ENCODE measurements around the gene TOM1L2.

The TOM1L2 gene

GRCh38 chr17:17806611-17807274 lies 165.5 kb downstream of the TOM1L2 start:
- H3K4ac ChIP-seq (ENCODE audit: low read depth, low read length), result no peak overlapping the region
- H3K4me1 ChIP-seq (ENCODE audit: control insufficient read depth, low read depth, low read length), result peaks cover 4% of the 10 kb centered on the region
- H4K8ac ChIP-seq (ENCODE audit: low read depth, low read length), result no peak overlapping the region
- no peak for DNase-seq
- no peak overlapping the region for H2AK5ac ChIP-seq (ENCODE audit: low read length)
- no peaks in the 10 kb centered on the region for H3K79me2 ChIP-seq (ENCODE audit: control insufficient read depth, insufficient read depth, low read length)
- WGBS (ENCODE audit: extremely low coverage, insufficient coverage, low lambda C conversion rate), result no CpG with 5 or more reads among the region's 17 CpGs
- no peak overlapping the region for H3K23ac ChIP-seq (ENCODE audit: low read length)
- H3K56ac ChIP-seq (ENCODE audit: low read length), result no peak overlapping the region
- no peak overlapping the region for H3K18ac ChIP-seq (ENCODE audit: low read length)
- no peak overlapping the region for H3K9ac ChIP-seq (ENCODE audit: low read length)
- no peaks in the 10 kb centered on the region for H3K36me3 ChIP-seq (ENCODE audit: control insufficient read depth, insufficient read depth, low read length)
- H2BK15ac ChIP-seq (replicated peaks; ENCODE audit: low read depth), result no peak overlapping the region
- H2BK120ac ChIP-seq (ENCODE audit: low read depth, low read length), result no peak overlapping the region
- no peaks in the 10 kb centered on the region for H3K27me3 ChIP-seq (ENCODE audit: insufficient read depth, low read length, poor library complexity)
- no peak overlapping the region for H3K4me3 ChIP-seq (ENCODE audit: low read length)
- H3K79me1 ChIP-seq (ENCODE audit: low read length), result no peaks in the 10 kb centered on the region
- no peak overlapping the region for H3K27ac ChIP-seq (ENCODE audit: low read depth, low read length)
- H3K4me2 ChIP-seq (ENCODE audit: low read length), result no peak overlapping the region
- no peak overlapping the region for H2BK5ac ChIP-seq (ENCODE audit: low read length)
- H4K5ac ChIP-seq (ENCODE audit: low read length), result no peak overlapping the region

- no peaks in the 10 kb centered on the region for H3K27me3 ChIP-seq (ENCODE audit: insufficient read depth, low read length, poor library complexity)
Measured at GRCh38 chr17:17806035-17806434, 166.2 kb downstream of the TOM1L2 start.

GRCh38 chr17:17805575-17805974 lies 166.6 kb downstream of the TOM1L2 start:
- no peaks in the 10 kb centered on the region for H3K4me1 ChIP-seq (ENCODE audit: control insufficient read depth, low read depth, low read length)
- no peak overlapping the region for H2BK5ac ChIP-seq (ENCODE audit: low read length)
- H2BK120ac ChIP-seq (ENCODE audit: low read depth, low read length), result no peak overlapping the region
- H2BK15ac ChIP-seq (replicated peaks; ENCODE audit: low read depth), result no peak overlapping the region
- H4K8ac ChIP-seq (ENCODE audit: low read depth, low read length), result no peak overlapping the region
- no peak overlapping the region for H4K5ac ChIP-seq (ENCODE audit: low read length)
- H3K18ac ChIP-seq (ENCODE audit: low read length), result no peak overlapping the region
- H3K4me3 ChIP-seq (ENCODE audit: low read length), result no peak overlapping the region
- H3K27ac ChIP-seq (ENCODE audit: low read depth, low read length), result no peak overlapping the region
- no peak overlapping the region for H3K4ac ChIP-seq (ENCODE audit: low read depth, low read length)
- H3K56ac ChIP-seq (ENCODE audit: low read length), result no peak overlapping the region
- no peak overlapping the region for H2AK5ac ChIP-seq (ENCODE audit: low read length)
- H3K79me2 ChIP-seq (ENCODE audit: control insufficient read depth, insufficient read depth, low read length), result no peaks in the 10 kb centered on the region
- DNase-seq, result no peak
- no CpG with 5 or more reads among the region's 9 CpGs for WGBS (ENCODE audit: extremely low coverage, insufficient coverage, low lambda C conversion rate)
- H3K9ac ChIP-seq (ENCODE audit: low read length), result no peak overlapping the region
- H3K23ac ChIP-seq (ENCODE audit: low read length), result no peak overlapping the region
- H3K36me3 ChIP-seq (ENCODE audit: control insufficient read depth, insufficient read depth, low read length), result no peaks in the 10 kb centered on the region
- H3K27me3 ChIP-seq (ENCODE audit: insufficient read depth, low read length, poor library complexity), result no peaks in the 10 kb centered on the region
- no peaks in the 10 kb centered on the region for H3K79me1 ChIP-seq (ENCODE audit: low read length)
- H3K4me2 ChIP-seq (ENCODE audit: low read length), result no peak overlapping the region

More at GRCh38 chr17:17806035-17806434, 166.2 kb downstream of the TOM1L2 start:
- no peak overlapping the region for H3K4me3 ChIP-seq (ENCODE audit: low read length)
- no peaks in the 10 kb centered on the region for H3K36me3 ChIP-seq (ENCODE audit: control insufficient read depth, insufficient read depth, low read length)
- H2AK5ac ChIP-seq (ENCODE audit: low read length), result no peak overlapping the region
- no peak overlapping the region for H4K5ac ChIP-seq (ENCODE audit: low read length)
- DNase-seq, result no peak
- no peak overlapping the region for H2BK120ac ChIP-seq (ENCODE audit: low read depth, low read length)
- no peak overlapping the region for H3K27ac ChIP-seq (ENCODE audit: low read depth, low read length)
- WGBS (ENCODE audit: extremely low coverage, insufficient coverage, low lambda C conversion rate), result no CpG with 5 or more reads among the region's 4 CpGs
- H3K56ac ChIP-seq (ENCODE audit: low read length), result no peak overlapping the region
- no peak overlapping the region for H3K4ac ChIP-seq (ENCODE audit: low read depth, low read length)
- no peak overlapping the region for H3K9ac ChIP-seq (ENCODE audit: low read length)
- H2BK5ac ChIP-seq (ENCODE audit: low read length), result no peak overlapping the region
- no peak overlapping the region for H3K23ac ChIP-seq (ENCODE audit: low read length)
- no peaks in the 10 kb centered on the region for H3K79me2 ChIP-seq (ENCODE audit: control insufficient read depth, insufficient read depth, low read length)
- no peak overlapping the region for H3K18ac ChIP-seq (ENCODE audit: low read length)
- H3K4me1 ChIP-seq (ENCODE audit: control insufficient read depth, low read depth, low read length), result peaks cover 2% of the 10 kb centered on the region
- no peak overlapping the region for H2BK15ac ChIP-seq (replicated peaks; ENCODE audit: low read depth)
- no peaks in the 10 kb centered on the region for H3K79me1 ChIP-seq (ENCODE audit: low read length)
- H3K4me2 ChIP-seq (ENCODE audit: low read length), result no peak overlapping the region
- H4K8ac ChIP-seq (ENCODE audit: low read depth, low read length), result no peak overlapping the region

GRCh38 chr17:17804007-17804406 lies 168.2 kb downstream of the TOM1L2 start:
- no peaks in the 10 kb centered on the region for H3K79me2 ChIP-seq (ENCODE audit: control insufficient read depth, insufficient read depth, low read length)
- no CpG with 5 or more reads among the region's 3 CpGs for WGBS (ENCODE audit: extremely low coverage, insufficient coverage, low lambda C conversion rate)
- H3K4me3 ChIP-seq (ENCODE audit: low read length), result no peak overlapping the region
- H2BK15ac ChIP-seq (replicated peaks; ENCODE audit: low read depth), result no peak overlapping the region
- no peak overlapping the region for H3K18ac ChIP-seq (ENCODE audit: low read length)
- no peaks in the 10 kb centered on the region for H3K79me1 ChIP-seq (ENCODE audit: low read length)
- H3K4me2 ChIP-seq (ENCODE audit: low read length), result no peak overlapping the region
- DNase-seq, result no peak
- no peak overlapping the region for H3K27ac ChIP-seq (ENCODE audit: low read depth, low read length)
- H2AK5ac ChIP-seq (ENCODE audit: low read length), result no peak overlapping the region
- no peak overlapping the region for H3K56ac ChIP-seq (ENCODE audit: low read length)
- no peaks in the 10 kb centered on the region for H3K4me1 ChIP-seq (ENCODE audit: control insufficient read depth, low read depth, low read length)
- no peaks in the 10 kb centered on the region for H3K36me3 ChIP-seq (ENCODE audit: control insufficient read depth, insufficient read depth, low read length)
- H4K5ac ChIP-seq (ENCODE audit: low read length), result no peak overlapping the region
- H3K23ac ChIP-seq (ENCODE audit: low read length), result no peak overlapping the region
- no peak overlapping the region for H2BK5ac ChIP-seq (ENCODE audit: low read length)
- no peak overlapping the region for H3K4ac ChIP-seq (ENCODE audit: low read depth, low read length)
- H3K27me3 ChIP-seq (ENCODE audit: insufficient read depth, low read length, poor library complexity), result no peaks in the 10 kb centered on the region
- no peak overlapping the region for H3K9ac ChIP-seq (ENCODE audit: low read length)
- H2BK120ac ChIP-seq (ENCODE audit: low read depth, low read length), result no peak overlapping the region
- H4K8ac ChIP-seq (ENCODE audit: low read depth, low read length), result no peak overlapping the region

- no peaks in the 10 kb centered on the region for H3K4me1 ChIP-seq (ENCODE audit: control insufficient read depth, low read depth, low read length)
- H3K4me2 ChIP-seq (ENCODE audit: low read length), result no peak overlapping the region
- no peak overlapping the region for H2BK15ac ChIP-seq (replicated peaks; ENCODE audit: low read depth)
- H3K23ac ChIP-seq (ENCODE audit: low read length), result no peak overlapping the region
- no peak overlapping the region for H2BK120ac ChIP-seq (ENCODE audit: low read depth, low read length)
- no peak overlapping the region for H3K4ac ChIP-seq (ENCODE audit: low read depth, low read length)
- H3K9ac ChIP-seq (ENCODE audit: low read length), result no peak overlapping the region
- H3K18ac ChIP-seq (ENCODE audit: low read length), result no peak overlapping the region
- no peaks in the 10 kb centered on the region for H3K79me2 ChIP-seq (ENCODE audit: control insufficient read depth, insufficient read depth, low read length)
- no peak overlapping the region for H3K27ac ChIP-seq (ENCODE audit: low read depth, low read length)
- no peak overlapping the region for H4K8ac ChIP-seq (ENCODE audit: low read depth, low read length)
- H2BK5ac ChIP-seq (ENCODE audit: low read length), result no peak overlapping the region
- no peaks in the 10 kb centered on the region for H3K27me3 ChIP-seq (ENCODE audit: insufficient read depth, low read length, poor library complexity)
- no peaks in the 10 kb centered on the region for H3K36me3 ChIP-seq (ENCODE audit: control insufficient read depth, insufficient read depth, low read length)
- no peak overlapping the region for H3K4me3 ChIP-seq (ENCODE audit: low read length)
- no peak for DNase-seq
- WGBS (ENCODE audit: extremely low coverage, insufficient coverage, low lambda C conversion rate), result no CpG with 5 or more reads among the region's 13 CpGs
- no peak overlapping the region for H2AK5ac ChIP-seq (ENCODE audit: low read length)
- no peak overlapping the region for H4K5ac ChIP-seq (ENCODE audit: low read length)
- no peak overlapping the region for H3K56ac ChIP-seq (ENCODE audit: low read length)
- H3K79me1 ChIP-seq (ENCODE audit: low read length), result no peaks in the 10 kb centered on the region
Measured at GRCh38 chr17:17801800-17802481, 170.3 kb downstream of the TOM1L2 start.
